BLaER1 treated with 17β-estradiol and CSF1 and Interleukin-3, amounts not matched to agents 10 nM and 100 nM (cell line): ENCODE data around the gene ANK3.

Experiments used
- H3K27ac ChIP-seq, 11 experiments: shearing (Covaris generic); formaldehyde crosslinking; 2 replicates each; pipeline ENCODE4 v1.8.1; 2022
- H3K27me3 ChIP-seq, 11 experiments: shearing (Covaris generic); formaldehyde crosslinking; 2 replicates each; pipeline ENCODE4 v1.8.1; 2022
- H3K36me3 ChIP-seq, 11 experiments: shearing (Covaris generic); formaldehyde crosslinking; 2 replicates each; pipeline ENCODE4 v1.8.1; 2022
- H3K4me1 ChIP-seq, 10 experiments: shearing (Covaris generic); formaldehyde crosslinking; 2 replicates each; pipeline ENCODE4 v1.8.1; 2022
- H3K4me2 ChIP-seq, 11 experiments: shearing (Covaris generic); formaldehyde crosslinking; 2 replicates each; pipeline ENCODE4 v1.8.1; 2022
- H3K4me3 ChIP-seq, 10 experiments: shearing (Covaris generic); formaldehyde crosslinking; 2 replicates each; pipeline ENCODE4 v1.8.1; 2022
- H3K9ac ChIP-seq, 11 experiments: shearing (Covaris generic); formaldehyde crosslinking; 2 replicates each; pipeline ENCODE4 v1.8.1; 2022
- H3K9me3 ChIP-seq, 11 experiments: shearing (Covaris generic); formaldehyde crosslinking; replicated peaks in 1 of 11; 2 replicates each; pipeline ENCODE4 v1.8.1; 2022
- H4K20me1 ChIP-seq, 11 experiments: shearing (Covaris generic); formaldehyde crosslinking; 2 replicates each; pipeline ENCODE4 v1.8.1; 2022
- Cebpa-rat ChIP-seq, 11 experiments: shearing (Covaris generic); IDR thresholded peaks; 2 replicates each; pipeline ENCODE4 v1.8.1; 2022

The ANK3 gene

GRCh38 chr10:60254776-60255175 is 134.9 kb downstream of the ANK3 start:
- Histone ChIP-seq H3K4me3 (no peak overlapping the region), H3K27me3 (no peaks in the 10 kb centered on the region), H3K27ac (no peak overlapping the region), H3K9ac (no peak overlapping the region), H3K4me2 (no peak overlapping the region), H3K36me3 (no peaks in the 10 kb centered on the region), H4K20me1 (no peaks in the 10 kb centered on the region), H3K4me1 (peaks cover 0 to 21% (median 0%) of the 10 kb centered on the region in 10 experiments; a peak in 4 of 20 replicates), H3K9me3 (no peaks in the 10 kb centered on the region)
- TF ChIP-seq Cebpa-rat (IDR thresholded peaks at IDR 0.05): no peak

- no peak overlapping the region for H3K4me3 ChIP-seq
- H3K4me2 ChIP-seq: no peak overlapping the region
- no peaks in the 10 kb centered on the region for H4K20me1 ChIP-seq
- TF ChIP-seq Cebpa-rat (IDR thresholded peaks at IDR 0.05): no peak
- H3K36me3 ChIP-seq: no peaks in the 10 kb centered on the region
- peaks cover 0 to 8% (median 0%) of the 10 kb centered on the region in 10 experiments; a peak in 1 of 20 replicates for H3K4me1 ChIP-seq
- no peak overlapping the region for H3K9ac ChIP-seq
- H3K27me3 ChIP-seq: no peaks in the 10 kb centered on the region
- H3K27ac ChIP-seq: no peak overlapping the region
- H3K9me3 ChIP-seq: no peaks in the 10 kb centered on the region
Observed at GRCh38 chr10:60253484-60253883, 136.2 kb downstream of the ANK3 start.

GRCh38 chr10:60252688-60253087 is 137.0 kb downstream of the ANK3 start:
- Histone ChIP-seq H3K27me3 (no peaks in the 10 kb centered on the region), H3K4me2 (no peak overlapping the region), H3K27ac (no peak overlapping the region), H3K4me3 (no peak overlapping the region), H3K36me3 (no peaks in the 10 kb centered on the region), H3K9me3 (no peaks in the 10 kb centered on the region), H4K20me1 (no peaks in the 10 kb centered on the region), H3K9ac (no peak overlapping the region), H3K4me1 (no peaks in the 10 kb centered on the region; a peak in 1 of 20 replicates)
- TF ChIP-seq Cebpa-rat (IDR thresholded peaks at IDR 0.05): no peak

GRCh38 chr10:60246382-60246781 is 143.3 kb downstream of the ANK3 start:
- no peak overlapping the region for H3K9ac ChIP-seq
- H3K4me1 ChIP-seq: no peaks in the 10 kb centered on the region
- no peaks in the 10 kb centered on the region for H4K20me1 ChIP-seq
- H3K36me3 ChIP-seq: no peaks in the 10 kb centered on the region
- no peak overlapping the region for H3K27ac ChIP-seq
- H3K27me3 ChIP-seq: no peaks in the 10 kb centered on the region
- no peak overlapping the region for H3K4me2 ChIP-seq
- H3K9me3 ChIP-seq: no peaks in the 10 kb centered on the region
- no peak for TF ChIP-seq Cebpa-rat (IDR thresholded peaks at IDR 0.05)
- H3K4me3 ChIP-seq: no peak overlapping the region

- TF ChIP-seq Cebpa-rat (IDR thresholded peaks at IDR 0.05): no peak
- Histone ChIP-seq H3K4me3 (no peak overlapping the region), H3K4me2 (peak overlapping the region; percentile 82 to 93 (median 88); a peak in 16 of 22 replicates), H3K9me3 (peaks cover 0 to 3% (median 0%) of the 10 kb centered on the region in 11 experiments; a peak in 2 of 22 replicates), H3K4me1 (peaks cover 33 to 51% (median 46%) of the 10 kb centered on the region in 10 experiments), H3K27me3 (no peaks in the 10 kb centered on the region), H3K27ac (0 out of 22 replicates have a peak overlapping the region, but pooled peaks of 1 of the 11 experiments have one; percentile 79), H4K20me1 (no peaks in the 10 kb centered on the region), H3K9ac (no peak overlapping the region), H3K36me3 (no peaks in the 10 kb centered on the region)
Observed at GRCh38 chr10:60239228-60239627, 150.4 kb downstream of the ANK3 start.

- Histone ChIP-seq H3K4me3 (peak overlapping the region in 1 of 10 experiments; percentile 22; a peak in 1 of 20 replicates), H3K27ac (peak overlapping the region in 8 of 11 experiments; percentile 77 to 84 (median 81); a peak in 15 of 22 replicates), H3K4me2 (peak overlapping the region; percentile 82 to 93 (median 88)), H3K36me3 (no peaks in the 10 kb centered on the region), H4K20me1 (no peaks in the 10 kb centered on the region), H3K9ac (peak overlapping the region in 2 of 11 experiments; percentile 65 to 74; a peak in 4 of 22 replicates), H3K9me3 (peaks cover 0 to 3% (median 0%) of the 10 kb centered on the region in 11 experiments; a peak in 2 of 22 replicates), H3K4me1 (peaks cover 33 to 56% (median 50%) of the 10 kb centered on the region in 10 experiments), H3K27me3 (no peaks in the 10 kb centered on the region)
- TF ChIP-seq Cebpa-rat (IDR thresholded peaks at IDR 0.05): no peak
Observed at GRCh38 chr10:60238759-60239100, 150.9 kb downstream of the ANK3 start.

GRCh38 chr10:60237977-60238758 is 151.5 kb downstream of the ANK3 start:
- TF ChIP-seq Cebpa-rat (IDR thresholded peaks at IDR 0.05): no peak
- no peaks in the 10 kb centered on the region for H3K36me3 ChIP-seq
- H4K20me1 ChIP-seq: no peaks in the 10 kb centered on the region
- peaks cover 33 to 60% (median 50%) of the 10 kb centered on the region in 10 experiments for H3K4me1 ChIP-seq
- H3K27me3 ChIP-seq: no peaks in the 10 kb centered on the region
- peak overlapping the region; percentile 82 to 93 (median 88) for H3K4me2 ChIP-seq
- H3K9me3 ChIP-seq: peaks cover 0 to 3% (median 0%) of the 10 kb centered on the region in 11 experiments; a peak in 2 of 22 replicates
- H3K4me3 ChIP-seq: peak overlapping the region in 8 of 10 experiments; percentile 22 to 48 (median 37); a peak in 12 of 20 replicates
- peak overlapping the region; percentile 44 to 74 (median 65); a peak in 20 of 22 replicates for H3K9ac ChIP-seq
- H3K27ac ChIP-seq: peak overlapping the region; percentile 56 to 84 (median 79); a peak in 21 of 22 replicates

- Histone ChIP-seq H3K9ac (peak overlapping the region; percentile 44 to 74 (median 65); a peak in 20 of 22 replicates), H3K36me3 (no peaks in the 10 kb centered on the region), H3K9me3 (peaks cover 0 to 3% (median 0%) of the 10 kb centered on the region in 11 experiments; a peak in 2 of 22 replicates), H4K20me1 (no peaks in the 10 kb centered on the region), H3K27me3 (no peaks in the 10 kb centered on the region), H3K4me1 (peaks cover 33 to 60% (median 50%) of the 10 kb centered on the region in 10 experiments), H3K4me3 (peak overlapping the region in 8 of 10 experiments; percentile 22 to 48 (median 32); a peak in 7 of 20 replicates), H3K4me2 (peak overlapping the region; percentile 82 to 93 (median 88)), H3K27ac (peak overlapping the region; percentile 56 to 84 (median 79); a peak in 21 of 22 replicates)
- TF ChIP-seq Cebpa-rat (IDR thresholded peaks at IDR 0.05): no peak
Observed at GRCh38 chr10:60236869-60237524, 152.7 kb downstream of the ANK3 start.

- Histone ChIP-seq H3K9me3 (peaks cover 0 to 3% (median 0%) of the 10 kb centered on the region in 11 experiments; a peak in 2 of 22 replicates), H3K4me2 (peak overlapping the region in 4 of 11 experiments; percentile 15 to 83 (median 44); a peak in 5 of 22 replicates), H3K27ac (no peak overlapping the region; a peak in 1 of 22 replicates), H3K4me3 (no peak overlapping the region), H4K20me1 (no peaks in the 10 kb centered on the region), H3K9ac (no peak overlapping the region), H3K27me3 (no peaks in the 10 kb centered on the region), H3K4me1 (peaks cover 33 to 68% (median 50%) of the 10 kb centered on the region in 10 experiments), H3K36me3 (no peaks in the 10 kb centered on the region)
- TF ChIP-seq Cebpa-rat (IDR thresholded peaks at IDR 0.05): no peak
Observed at GRCh38 chr10:60235001-60235400, 154.7 kb downstream of the ANK3 start.
